OCI-LY3 (cell line): Measurements from ENCODE around the gene CNPY1.

ENCODE experiments used
- H2AFZ ChIP-seq: fragments of 200-600, 300-600 bp; shearing (Covaris generic); 2 replicates; pipeline ENCODE4 v1.6.0; 2014; ENCODE audit warnings: antibody characterized with exemption, low read depth, low read length
- H3K27ac ChIP-seq: fragments of 200-600, 300-600 bp; sonication (generic); 2 replicates; pipeline ENCODE4 v1.5.1; 2014; ENCODE audit warnings: mild to moderate bottlenecking, low read length, moderate library complexity, mixed read lengths
- H3K27me3 ChIP-seq: fragments of 200-600, 300-600 bp; sonication (generic); 2 replicates; pipeline ENCODE4 v1.6.1; 2014; ENCODE audit warnings: low read depth, low read length, mixed read lengths
- H3K36me3 ChIP-seq: fragments of 200-600, 300-600 bp; sonication (generic); replicated peaks from 2 replicates; pipeline ENCODE3; 2014; ENCODE audit warnings: low read depth, low read length, mixed read lengths
- H3K4me1 ChIP-seq: fragments of 300-600, 200-600 bp; sonication (generic); 2 replicates; pipeline ENCODE4 v1.6.1; 2014; ENCODE audit warnings: low read length, mixed read lengths
- H3K4me2 ChIP-seq: fragments of 200-600, 300-600 bp; sonication (generic); 2 replicates; pipeline ENCODE4 v1.6.1; 2014; ENCODE audit warnings: low read length, mixed read lengths
- H3K4me3 ChIP-seq: fragments of 300-600, 200-600 bp; sonication (generic); 2 replicates; pipeline ENCODE4 v1.5.1; 2014; ENCODE audit warnings: antibody characterized with exemption, mild to moderate bottlenecking, low read length, moderate library complexity
- H3K79me2 ChIP-seq: fragments of 300-600, 200-600 bp; shearing (Covaris generic); 2 replicates; pipeline ENCODE4 v1.6.1; 2014; ENCODE audit warnings: mild to moderate bottlenecking, low read length, mixed read lengths
- H3K9ac ChIP-seq: fragments of 300-600, 200-600 bp; shearing (Covaris generic); 2 replicates; pipeline ENCODE4 v1.6.0; 2014; ENCODE audit warnings: mild to moderate bottlenecking, low read length, moderate library complexity
- H3K9me3 ChIP-seq: fragments of 200-600, 300-600 bp; shearing (Covaris generic); 2 replicates; pipeline ENCODE4 v1.6.1; 2014; ENCODE audit warnings: low read length, mixed read lengths; ENCODE audit not compliant: insufficient read depth
- H4K20me1 ChIP-seq: fragments of 200-600, 300-600 bp; sonication (generic); 2 replicates; pipeline ENCODE4 v1.6.1; 2016; ENCODE audit warnings: low read length, mixed read lengths; ENCODE audit not compliant: insufficient read depth
- EZH2phosphoT487 ChIP-seq: fragments of 200-600 bp; shearing (Covaris generic); IDR thresholded peaks from 2 replicates; pipeline ENCODE4 v1.6.1; 2018; ENCODE audit warnings: antibody characterized with exemption, mixed run types, low read depth
- TF ChIP-seq, protein P1 (sequence below): fragments of 200-600, 300-600 bp; sonication (generic); IDR thresholded peaks from 2 replicates; pipeline ENCODE4 v1.5.1; 2014; ENCODE audit warnings: antibody characterized with exemption, low read length, low read depth

The CNPY1 gene

DNA sequence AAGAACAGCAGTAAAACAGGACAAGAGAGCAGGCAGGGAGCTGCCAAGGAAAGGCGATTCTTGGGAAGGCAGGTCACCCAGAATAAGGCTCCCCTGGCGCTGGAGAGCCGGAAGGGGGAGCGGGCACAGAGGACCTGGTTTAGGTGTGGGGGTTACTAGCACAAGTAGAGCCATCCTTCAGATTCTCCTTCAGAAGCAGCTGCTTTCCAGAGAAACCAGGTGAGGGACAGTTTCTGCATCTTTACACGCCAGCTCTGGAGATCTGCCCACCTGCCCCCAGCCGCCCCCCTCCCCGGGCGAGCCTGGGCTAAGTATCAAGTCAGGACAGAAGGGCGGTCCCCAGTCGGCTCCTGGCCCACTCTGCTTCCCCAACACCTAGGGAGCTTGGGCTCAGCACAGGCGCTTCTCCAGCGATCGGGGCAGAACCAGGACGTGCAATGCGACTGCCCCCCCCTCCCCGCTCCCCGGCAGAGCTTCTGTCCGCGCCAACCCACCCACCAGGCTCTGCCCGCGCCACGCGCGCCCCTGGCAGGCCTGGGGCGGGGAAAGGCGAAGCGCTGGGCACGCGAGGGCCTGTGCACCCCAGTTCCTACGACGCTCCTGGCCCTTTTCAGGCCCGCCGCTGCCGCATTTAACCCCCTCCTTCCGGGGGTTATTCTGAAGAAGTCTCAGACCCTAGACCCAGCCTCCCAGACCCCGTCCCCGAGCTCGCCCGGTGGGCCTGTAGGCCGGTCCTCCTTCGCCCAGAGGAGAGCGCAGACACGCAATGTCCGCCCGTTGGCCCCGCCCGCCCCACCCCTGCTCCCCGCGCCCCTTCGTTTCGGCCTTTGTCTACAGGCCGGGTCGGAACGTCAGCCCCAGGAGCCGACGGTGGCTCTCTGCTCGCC lies 92.8 kb downstream of the CNPY1 start:
- no peak overlapping the region for H3K4me2 ChIP-seq
- H3K9ac ChIP-seq, result no peak overlapping the region
- H3K4me1 ChIP-seq, result no peaks in the 10 kb centered on the region
- no peaks in the 10 kb centered on the region for H4K20me1 ChIP-seq
- H3K27me3 ChIP-seq, result peaks cover 15% of the 10 kb centered on the region
- no peak for TF ChIP-seq EZH2phosphoT487
- TF ChIP-seq, protein P1, sequence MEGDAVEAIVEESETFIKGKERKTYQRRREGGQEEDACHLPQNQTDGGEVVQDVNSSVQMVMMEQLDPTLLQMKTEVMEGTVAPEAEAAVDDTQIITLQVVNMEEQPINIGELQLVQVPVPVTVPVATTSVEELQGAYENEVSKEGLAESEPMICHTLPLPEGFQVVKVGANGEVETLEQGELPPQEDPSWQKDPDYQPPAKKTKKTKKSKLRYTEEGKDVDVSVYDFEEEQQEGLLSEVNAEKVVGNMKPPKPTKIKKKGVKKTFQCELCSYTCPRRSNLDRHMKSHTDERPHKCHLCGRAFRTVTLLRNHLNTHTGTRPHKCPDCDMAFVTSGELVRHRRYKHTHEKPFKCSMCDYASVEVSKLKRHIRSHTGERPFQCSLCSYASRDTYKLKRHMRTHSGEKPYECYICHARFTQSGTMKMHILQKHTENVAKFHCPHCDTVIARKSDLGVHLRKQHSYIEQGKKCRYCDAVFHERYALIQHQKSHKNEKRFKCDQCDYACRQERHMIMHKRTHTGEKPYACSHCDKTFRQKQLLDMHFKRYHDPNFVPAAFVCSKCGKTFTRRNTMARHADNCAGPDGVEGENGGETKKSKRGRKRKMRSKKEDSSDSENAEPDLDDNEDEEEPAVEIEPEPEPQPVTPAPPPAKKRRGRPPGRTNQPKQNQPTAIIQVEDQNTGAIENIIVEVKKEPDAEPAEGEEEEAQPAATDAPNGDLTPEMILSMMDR, result no peak
- H3K27ac ChIP-seq, result no peak overlapping the region
- H3K9me3 ChIP-seq, result no peaks in the 10 kb centered on the region
- no peaks in the 10 kb centered on the region for H3K79me2 ChIP-seq
- no peaks in the 10 kb centered on the region for H3K36me3 ChIP-seq
- no peak overlapping the region for H3K4me3 ChIP-seq
- no peak overlapping the region for H2AFZ ChIP-seq

DNA sequence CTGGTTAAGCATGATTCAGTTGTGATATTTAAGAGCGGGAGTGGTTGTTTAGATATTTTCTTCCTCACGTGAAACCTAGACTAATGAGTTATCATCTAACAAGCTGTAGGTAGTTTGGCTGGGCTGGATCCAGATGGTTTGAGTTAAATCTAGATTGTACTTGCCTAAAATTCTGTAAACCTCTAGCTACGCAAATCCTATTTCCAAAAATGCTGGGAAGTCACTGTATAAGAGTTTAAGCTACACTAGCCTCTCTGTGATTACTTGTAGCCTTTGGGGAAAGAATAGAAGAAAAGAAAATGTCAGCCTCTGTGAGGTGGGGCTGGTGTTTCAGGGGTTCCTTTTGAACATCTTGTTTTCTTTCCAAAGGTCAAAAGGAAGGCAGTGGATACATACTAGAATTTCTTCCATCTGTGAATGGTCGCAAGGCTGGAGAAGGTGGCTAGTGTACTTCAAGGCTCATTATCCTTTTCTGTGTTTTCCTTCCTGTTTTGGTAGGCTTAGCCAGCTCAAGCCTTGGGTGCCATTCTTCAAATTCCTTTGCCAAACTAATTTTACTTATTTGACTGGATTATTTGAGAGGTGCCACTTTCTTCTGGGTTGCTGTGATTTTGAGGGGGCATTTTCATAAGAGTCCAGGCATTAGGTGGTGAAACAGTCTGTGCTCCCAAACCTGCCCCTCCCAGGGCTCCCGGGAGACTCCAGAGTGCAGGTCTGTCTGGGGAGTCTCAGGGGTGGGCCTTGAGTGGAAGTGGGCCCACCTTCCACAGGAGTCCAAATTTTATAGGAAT lies 93.7 kb downstream of the CNPY1 start:
- no peaks in the 10 kb centered on the region for H3K79me2 ChIP-seq
- TF ChIP-seq, protein P1, result no peak
- no peak for TF ChIP-seq EZH2phosphoT487
- no peak overlapping the region for H3K4me3 ChIP-seq
- H3K27ac ChIP-seq, result no peak overlapping the region
- peaks cover 15% of the 10 kb centered on the region for H3K27me3 ChIP-seq
- H3K9ac ChIP-seq, result no peak overlapping the region
- H3K36me3 ChIP-seq, result no peaks in the 10 kb centered on the region
- H3K4me1 ChIP-seq, result no peaks in the 10 kb centered on the region
- H4K20me1 ChIP-seq, result no peaks in the 10 kb centered on the region
- no peak overlapping the region for H3K4me2 ChIP-seq
- no peaks in the 10 kb centered on the region for H3K9me3 ChIP-seq
- no peak overlapping the region for H2AFZ ChIP-seq

DNA sequence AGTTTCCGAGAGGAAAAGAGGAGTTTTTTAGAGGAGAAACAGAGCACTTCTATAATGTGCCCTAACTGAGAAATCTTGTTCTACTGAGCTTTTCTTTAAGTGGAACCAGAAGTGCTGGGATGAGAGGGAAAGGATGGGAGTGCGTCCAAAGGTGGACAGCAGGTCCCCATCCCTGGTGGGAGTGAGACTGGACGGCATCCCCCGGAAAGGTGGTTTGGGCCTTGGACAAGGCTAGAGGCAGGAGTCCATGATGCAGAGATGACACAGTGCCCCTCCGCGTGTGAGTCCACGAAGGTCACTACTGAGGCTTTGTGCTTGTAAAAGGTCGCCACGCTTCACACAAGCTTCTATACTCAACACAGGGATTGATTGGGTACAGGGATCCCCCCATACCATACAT lies 94.5 kb downstream of the CNPY1 start:
- Histone ChIP-seq H3K27me3 (peaks cover 15% of the 10 kb centered on the region), H3K9ac (no peak overlapping the region), H3K4me1 (no peaks in the 10 kb centered on the region), H3K79me2 (no peaks in the 10 kb centered on the region), H3K4me2 (no peak overlapping the region), H3K36me3 (no peaks in the 10 kb centered on the region), H4K20me1 (no peaks in the 10 kb centered on the region), H3K9me3 (no peaks in the 10 kb centered on the region), H3K4me3 (no peak overlapping the region), H2AFZ (no peak overlapping the region), H3K27ac (no peak overlapping the region)
- TF ChIP-seq EZH2phosphoT487, result no peak
- TF ChIP-seq, protein P1, result no peak
